EL (cell line): ENCODE data around the gene GDA.
"Not testable (repeated sequence)": the region's sequence is repeated elsewhere in the genome, so short reads cannot be mapped to it uniquely, and the experiment has no call there.

ENCODE experiments used
- DNase-seq: peaks from one replicate; pipeline ENCODE4 v3.0.0-alpha.2; 2016

The GDA gene

GRCh38 chr9:72211047-72211446 lies 61.8 kb downstream of the GDA start:
- DNase-seq: no peak

- DNase-seq: no peak
Measured at GRCh38 chr9:72213906-72214305, 64.7 kb downstream of the GDA start.

GRCh38 chr9:72217306-72217842 lies 68.1 kb downstream of the GDA start:
- DNase-seq: no peak

GRCh38 chr9:72220589-72220988 lies 71.3 kb downstream of the GDA start:
- no peak for DNase-seq

GRCh38 chr9:72226146-72226812 lies 77.0 kb downstream of the GDA start:
- no peak for DNase-seq

GRCh38 chr9:72228282-72228681 lies 79.0 kb downstream of the GDA start:
- DNase-seq: no peak

GRCh38 chr9:72232778-72233177 lies 83.5 kb downstream of the GDA start:
- no peak for DNase-seq

- DNase-seq: no peak
Measured at GRCh38 chr9:72247549-72247948, 98.3 kb downstream of the GDA start.

GRCh38 chr9:72251589-72251988 lies 102.3 kb downstream of the GDA start:
- DNase-seq: no peak

- no peak for DNase-seq
Measured at GRCh38 chr9:72254901-72255545, 105.8 kb downstream of the GDA start.

- no peak for DNase-seq
Measured at GRCh38 chr9:72255569-72255968, 106.3 kb downstream of the GDA start.

GRCh38 chr9:72256931-72257330 lies 107.7 kb downstream of the GDA start:
- no peak for DNase-seq

- DNase-seq: no peak
Measured at GRCh38 chr9:72257814-72258213, 108.6 kb downstream of the GDA start.

GRCh38 chr9:72262063-72262462 lies 112.8 kb downstream of the GDA start:
- no peak for DNase-seq

- no peak for DNase-seq
Measured at GRCh38 chr9:72263572-72263971, 114.3 kb downstream of the GDA start.

- no peak for DNase-seq
Measured at GRCh38 chr9:72268961-72269360, 119.7 kb downstream of the GDA start.

GRCh38 chr9:72270359-72270758 lies 121.1 kb downstream of the GDA start:
- DNase-seq: not testable (repeated sequence)

- peak; percentile 49 for DNase-seq
Measured at GRCh38 chr9:72271613-72272478, 122.6 kb downstream of the GDA start.

GRCh38 chr9:72274441-72274840 lies 125.2 kb downstream of the GDA start:
- no peak for DNase-seq

- no peak for DNase-seq
Measured at GRCh38 chr9:72274916-72275315, 125.7 kb downstream of the GDA start.

GRCh38 chr9:72276429-72276828 lies 127.2 kb downstream of the GDA start:
- DNase-seq: no peak

- no peak for DNase-seq
Measured at GRCh38 chr9:72278959-72279358, 129.7 kb downstream of the GDA start.

GRCh38 chr9:72280913-72281500 lies 131.8 kb downstream of the GDA start:
- peak; percentile 61 for DNase-seq
